Hepatocyte (in vitro differentiated cells): ENCODE measurements around the gene TSPAN9. TPM values are rescaled to one million over a fixed set of nuclear protein-coding genes. Genes with fewer than 3 reads are reported as not detected.

Experiments
- DNase-seq: peaks from one replicate; pipeline ENCODE4 v3.0.0-alpha.2; 2016; ENCODE audit warnings: low spot score
- H2AFZ ChIP-seq: fragments of 200-600 bp; sonication (generic); 2 replicates; pipeline ENCODE4 v1.6.0; 2016; ENCODE audit warnings: antibody characterized with exemption, mild to moderate bottlenecking
- H3K27ac ChIP-seq: fragments of 200-600 bp; sonication (generic); 2 replicates; pipeline ENCODE4 v1.5.1; 2016; ENCODE audit warnings: mild to moderate bottlenecking
- H3K27me3 ChIP-seq: fragments of 200-600 bp; sonication (generic); 2 replicates; pipeline ENCODE4 v1.6.1; 2016
- H3K36me3 ChIP-seq: fragments of 200-600 bp; sonication (generic); replicated peaks from 2 replicates; pipeline ENCODE4 v1.5.1; 2016; ENCODE audit warnings: low read depth; ENCODE audit not compliant: insufficient read depth
- H3K4me1 ChIP-seq: fragments of 200-600 bp; sonication (generic); 2 replicates; pipeline ENCODE4 v1.5.1; 2016; ENCODE audit warnings: mild to moderate bottlenecking, moderate library complexity; ENCODE audit not compliant: insufficient read depth
- H3K4me2 ChIP-seq: fragments of 200-600 bp; sonication (generic); 2 replicates; pipeline ENCODE4 v1.6.0; 2016
- H3K4me3 ChIP-seq: fragments of 200-600 bp; sonication (generic); 2 replicates; pipeline ENCODE4 v1.5.1; 2016; ENCODE audit warnings: mild to moderate bottlenecking
- H3K79me2 ChIP-seq: fragments of 200-600 bp; sonication (generic); 2 replicates; pipeline ENCODE4 v1.6.0; 2017; ENCODE audit warnings: mild to moderate bottlenecking
- H3K9me2 ChIP-seq: fragments of 200-600 bp; sonication (generic); replicated peaks from 2 replicates; pipeline ENCODE4 v1.6.0; 2017; ENCODE audit warnings: mild to moderate bottlenecking; ENCODE audit not compliant: insufficient read depth
- H3K9me3 ChIP-seq: fragments of 200-600 bp; sonication (generic); 2 replicates; pipeline ENCODE4 v1.5.1; 2016; ENCODE audit warnings: low read depth, mild to moderate bottlenecking
- H4K20me1 ChIP-seq: fragments of 200-600 bp; sonication (generic); 2 replicates; pipeline ENCODE4 v1.6.0; 2016; ENCODE audit warnings: mild to moderate bottlenecking; ENCODE audit not compliant: insufficient read depth, poor library complexity, severe bottlenecking
- EZH2 ChIP-seq: fragments of 200-600 bp; sonication (generic); IDR thresholded peaks from 2 replicates; pipeline ENCODE4 v1.6.1; 2016; ENCODE audit warnings: antibody characterized with exemption, mild to moderate bottlenecking, borderline replicate concordance
- EZH2phosphoT487 ChIP-seq: fragments of 200-600 bp; sonication (generic); IDR thresholded peaks from one replicate; pipeline ENCODE4 v1.6.1; 2018; ENCODE audit warnings: antibody characterized with exemption, mild to moderate bottlenecking, low read depth, moderate library complexity; ENCODE audit not compliant: unreplicated experiment, severe bottlenecking
- WGBS: methylation state at CpG from one replicate; pipeline ENCODE4 v1.1.6; 2016; ENCODE audit warnings: low lambda C conversion rate; ENCODE audit errors: missing lambda C conversion rate; 5-methylcytosine and 5-hydroxymethylcytosine counted together
- polyA plus RNA-seq: library from polyadenylated mRNA; unstranded; fragments of >200 nt; fragmentation: Nextera tagmentation; extraction: Ambion mirVana; gene quantifications from 2 replicates; pipeline ENCODE4 v1.2.1, GENCODE V29; 2016
- total RNA-seq: library from RNA; depleted of rRNA; stranded (reverse); fragments of >200 nt; gene quantifications from 2 replicates; pipeline ENCODE4 v1.2.3, GENCODE V29; 2014
- TF ChIP-seq, protein P1 (sequence below): fragments of 200-600 bp; sonication (generic); IDR thresholded peaks from 2 replicates; pipeline ENCODE4 v1.5.1; 2016; ENCODE audit warnings: antibody characterized with exemption, mild to moderate bottlenecking; ENCODE audit not compliant: poor library complexity

Gene TSPAN9
- total and polyA plus RNA-seq, 2 experiments from 2014 or later = 16.6 to 38.6 TPM

DNA sequence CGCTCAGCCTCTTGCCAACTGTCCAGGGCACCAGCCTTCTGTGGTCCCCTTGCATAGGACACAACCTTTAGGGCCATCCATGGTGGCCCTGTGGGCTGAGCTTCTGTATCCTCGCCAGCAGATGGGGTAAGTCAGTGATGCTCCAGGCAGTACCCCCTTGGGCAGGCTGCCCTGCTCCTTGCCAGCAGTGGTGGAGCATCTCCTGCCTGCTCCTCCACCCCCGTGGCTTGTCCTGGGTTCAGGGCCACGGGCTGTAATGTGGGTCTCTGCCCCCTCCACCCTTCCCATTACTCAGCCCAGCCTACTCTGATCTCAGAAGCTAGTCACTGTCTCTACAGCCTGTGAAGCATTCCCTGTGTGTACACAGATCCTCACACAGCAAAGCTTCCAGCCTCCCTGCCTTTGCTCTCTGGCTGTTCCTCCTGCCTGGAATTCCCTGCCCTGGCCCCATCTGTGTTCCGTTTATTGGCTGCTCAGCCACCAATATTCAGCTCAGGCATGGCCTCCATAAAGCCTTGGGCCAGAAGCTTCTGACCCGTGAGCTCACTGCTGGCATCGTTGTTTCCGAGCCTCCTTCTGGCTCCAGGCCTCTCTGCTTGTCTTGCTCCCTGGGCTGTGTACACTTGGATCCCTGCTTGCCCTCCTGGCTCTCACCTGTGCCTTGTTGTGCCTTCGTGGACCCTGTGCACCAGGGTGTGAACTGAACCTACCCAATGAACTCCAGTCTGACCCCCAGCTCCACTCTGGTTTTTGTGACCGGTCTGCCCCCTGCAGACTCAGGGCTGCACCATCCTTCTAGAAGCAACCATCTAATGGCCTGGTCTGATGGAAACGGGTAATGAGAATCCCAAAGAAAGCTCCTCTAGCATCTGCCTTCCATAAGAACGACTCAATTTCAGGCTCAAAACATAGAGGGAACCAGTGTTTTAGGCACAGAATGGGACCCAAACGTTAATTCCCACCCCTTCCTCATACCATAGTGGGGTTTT, 236.8 kb downstream of the TSPAN9 start:
- no peaks in the 10 kb centered on the region for H3K4me1 ChIP-seq
- H3K9me3 ChIP-seq = no peaks in the 10 kb centered on the region
- H3K36me3 ChIP-seq = no peaks in the 10 kb centered on the region
- no peak overlapping the region for H2AFZ ChIP-seq
- DNase-seq = no peak
- no peaks in the 10 kb centered on the region for H3K9me2 ChIP-seq
- no peaks in the 10 kb centered on the region for H4K20me1 ChIP-seq
- TF ChIP-seq EZH2 = no peak
- TF ChIP-seq, protein P1, sequence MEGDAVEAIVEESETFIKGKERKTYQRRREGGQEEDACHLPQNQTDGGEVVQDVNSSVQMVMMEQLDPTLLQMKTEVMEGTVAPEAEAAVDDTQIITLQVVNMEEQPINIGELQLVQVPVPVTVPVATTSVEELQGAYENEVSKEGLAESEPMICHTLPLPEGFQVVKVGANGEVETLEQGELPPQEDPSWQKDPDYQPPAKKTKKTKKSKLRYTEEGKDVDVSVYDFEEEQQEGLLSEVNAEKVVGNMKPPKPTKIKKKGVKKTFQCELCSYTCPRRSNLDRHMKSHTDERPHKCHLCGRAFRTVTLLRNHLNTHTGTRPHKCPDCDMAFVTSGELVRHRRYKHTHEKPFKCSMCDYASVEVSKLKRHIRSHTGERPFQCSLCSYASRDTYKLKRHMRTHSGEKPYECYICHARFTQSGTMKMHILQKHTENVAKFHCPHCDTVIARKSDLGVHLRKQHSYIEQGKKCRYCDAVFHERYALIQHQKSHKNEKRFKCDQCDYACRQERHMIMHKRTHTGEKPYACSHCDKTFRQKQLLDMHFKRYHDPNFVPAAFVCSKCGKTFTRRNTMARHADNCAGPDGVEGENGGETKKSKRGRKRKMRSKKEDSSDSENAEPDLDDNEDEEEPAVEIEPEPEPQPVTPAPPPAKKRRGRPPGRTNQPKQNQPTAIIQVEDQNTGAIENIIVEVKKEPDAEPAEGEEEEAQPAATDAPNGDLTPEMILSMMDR = peak; percentile 27
- no peaks in the 10 kb centered on the region for H3K27me3 ChIP-seq
- no peaks in the 10 kb centered on the region for H3K79me2 ChIP-seq
- H3K4me3 ChIP-seq = no peak overlapping the region
- 69% methylated on average over 13 of the region's 13 CpGs for WGBS
- H3K27ac ChIP-seq = no peak overlapping the region
- H3K4me2 ChIP-seq = no peak overlapping the region

- H3K4me3 ChIP-seq = no peak overlapping the region
- H3K27ac ChIP-seq = no peak overlapping the region
- H3K4me1 ChIP-seq = no peaks in the 10 kb centered on the region
- H4K20me1 ChIP-seq = no peaks in the 10 kb centered on the region
- H3K79me2 ChIP-seq = no peaks in the 10 kb centered on the region
- H3K9me3 ChIP-seq = no peaks in the 10 kb centered on the region
- no peaks in the 10 kb centered on the region for H3K9me2 ChIP-seq
- H3K27me3 ChIP-seq = no peaks in the 10 kb centered on the region
- H3K4me2 ChIP-seq = no peak overlapping the region
- 34% methylated on average over 11 of the region's 11 CpGs for WGBS
- no peaks in the 10 kb centered on the region for H3K36me3 ChIP-seq
- TF ChIP-seq, protein P1 = no peak
- TF ChIP-seq EZH2phosphoT487 (no peak), EZH2 (no peak)
- no peak for DNase-seq
- no peak overlapping the region for H2AFZ ChIP-seq
These were observed 238.1 kb downstream of the TSPAN9 start for GRCh38 chr12:3315201-3315661.

GRCh38 chr12:3316776-3317480, 239.7 kb downstream of the TSPAN9 start:
- H3K4me3 ChIP-seq = no peak overlapping the region
- DNase-seq = no peak
- no peaks in the 10 kb centered on the region for H3K27me3 ChIP-seq
- H3K4me2 ChIP-seq = no peak overlapping the region
- no peaks in the 10 kb centered on the region for H3K79me2 ChIP-seq
- H3K4me1 ChIP-seq = no peaks in the 10 kb centered on the region
- H3K9me2 ChIP-seq = no peaks in the 10 kb centered on the region
- no peaks in the 10 kb centered on the region for H3K9me3 ChIP-seq
- 91% methylated on average over 12 of the region's 12 CpGs for WGBS
- no peak overlapping the region for H2AFZ ChIP-seq
- no peaks in the 10 kb centered on the region for H4K20me1 ChIP-seq
- no peaks in the 10 kb centered on the region for H3K36me3 ChIP-seq
- TF ChIP-seq, protein P1 = no peak
- TF ChIP-seq EZH2phosphoT487 (no peak), EZH2 (no peak)
- H3K27ac ChIP-seq = no peak overlapping the region
